ENCODE measurements around the gene ALDH1A2.
A peak's percentile ranks its signal among the peaks of the same experiment; 100 is the strongest.

ALDH1A2 gene

GRCh38 chr15:58062983-58063382 is 2.5 kb downstream of the ALDH1A2 start:
- TF ChIP-seq CTCF (IDR thresholded peaks at IDR 0.05; ENCODE audit: control insufficient read depth, insufficient read depth, low read depth, low read length, missing control alignments), result no peak
- DNase-seq (ENCODE audit: low read depth), result no peak
- no peak overlapping the region for H3K4me3 ChIP-seq (ENCODE audit: control insufficient read depth, low read depth, low read length)

- TF ChIP-seq CTCF (IDR thresholded peaks at IDR 0.05; ENCODE audit: control insufficient read depth, insufficient read depth, low read depth, low read length, missing control alignments), result no peak
- DNase-seq (ENCODE audit: low read depth), result no peak
- no peak overlapping the region for H3K4me3 ChIP-seq (ENCODE audit: control insufficient read depth, low read depth, low read length)
These were observed 3.3 kb downstream of the ALDH1A2 start for GRCh38 chr15:58062175-58062574.

GRCh38 chr15:58060575-58060974 is 4.9 kb downstream of the ALDH1A2 start:
- TF ChIP-seq CTCF (IDR thresholded peaks at IDR 0.05; ENCODE audit: control insufficient read depth, insufficient read depth, low read depth, low read length, missing control alignments), result no peak
- no peak overlapping the region for H3K4me3 ChIP-seq (ENCODE audit: control insufficient read depth, low read depth, low read length)
- no peak for DNase-seq (ENCODE audit: low read depth)

GRCh38 chr15:58058729-58059128 is 6.8 kb downstream of the ALDH1A2 start:
- no peak for TF ChIP-seq CTCF (IDR thresholded peaks at IDR 0.05; ENCODE audit: control insufficient read depth, insufficient read depth, low read depth, low read length, missing control alignments)
- no peak for DNase-seq (ENCODE audit: low read depth)
- no peak overlapping the region for H3K4me3 ChIP-seq (ENCODE audit: control insufficient read depth, low read depth, low read length)

- TF ChIP-seq CTCF (IDR thresholded peaks at IDR 0.05; ENCODE audit: control insufficient read depth, insufficient read depth, low read depth, low read length, missing control alignments), result no peak
- H3K4me3 ChIP-seq (ENCODE audit: control insufficient read depth, low read depth, low read length), result no peak overlapping the region
- DNase-seq (ENCODE audit: low read depth), result no peak
These were observed 7.4 kb downstream of the ALDH1A2 start for GRCh38 chr15:58058073-58058472.

GRCh38 chr15:58057559-58057958 is 8.0 kb downstream of the ALDH1A2 start:
- no peak for DNase-seq (ENCODE audit: low read depth)
- no peak for TF ChIP-seq CTCF (IDR thresholded peaks at IDR 0.05; ENCODE audit: control insufficient read depth, insufficient read depth, low read depth, low read length, missing control alignments)
- no peak overlapping the region for H3K4me3 ChIP-seq (ENCODE audit: control insufficient read depth, low read depth, low read length)

- TF ChIP-seq CTCF (IDR thresholded peaks at IDR 0.05; ENCODE audit: control insufficient read depth, insufficient read depth, low read depth, low read length, missing control alignments), result peak; percentile 17
- H3K4me3 ChIP-seq (ENCODE audit: control insufficient read depth, low read depth, low read length), result no peak overlapping the region
These were observed 9.5 kb downstream of the ALDH1A2 start for GRCh38 chr15:58056015-58056414.

More at GRCh38 chr15:58056015-58056414, 9.5 kb downstream of the ALDH1A2 start:
- no peak for DNase-seq (ENCODE audit: low read depth)
